Raji (cell line): ENCODE results near the gene LMF1.

Source experiments
- POLR2A ChIP-seq: IDR thresholded peaks from 2 replicates; pipeline ENCODE4 v1.6.1; 2011; ENCODE audit warnings: low read depth, low read length, control low read depth; ENCODE audit not compliant: insufficient read depth

Gene LMF1

DNA sequence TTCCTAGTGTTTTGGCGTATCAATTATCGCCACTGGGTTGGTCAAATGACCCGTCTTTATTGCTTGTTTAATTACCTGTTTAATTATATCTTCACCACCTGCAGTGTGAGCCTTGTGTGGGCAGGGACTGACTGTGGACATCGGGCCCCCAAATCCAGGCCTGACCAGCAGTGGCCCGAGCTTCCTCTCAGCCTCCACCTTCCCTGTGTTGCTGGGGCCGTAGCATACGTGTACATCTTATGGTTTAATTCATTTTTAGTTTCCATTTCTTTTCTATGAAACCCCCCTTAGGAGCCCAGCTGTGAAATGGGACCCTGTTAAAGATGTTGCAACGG is 1.2 kb upstream of the LMF1 start:
- no peak for TF ChIP-seq POLR2A

DNA sequence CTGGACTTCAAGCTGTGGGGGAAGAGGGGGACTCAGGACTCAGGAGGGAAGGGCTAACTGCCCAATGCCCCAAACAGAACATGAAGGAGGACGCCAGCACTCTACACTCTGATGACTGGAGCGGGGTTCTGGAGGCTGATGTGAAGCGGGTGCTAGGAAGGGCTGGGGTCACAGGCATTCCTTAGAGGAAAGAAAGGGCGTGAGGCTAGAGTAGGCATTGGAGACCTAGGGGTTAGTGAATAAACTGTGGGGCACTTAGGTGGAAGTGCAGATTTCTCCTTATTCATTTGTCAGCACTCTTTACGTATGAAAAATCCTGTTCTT is 760 bp upstream of the LMF1 start:
- no peak for TF ChIP-seq POLR2A

DNA sequence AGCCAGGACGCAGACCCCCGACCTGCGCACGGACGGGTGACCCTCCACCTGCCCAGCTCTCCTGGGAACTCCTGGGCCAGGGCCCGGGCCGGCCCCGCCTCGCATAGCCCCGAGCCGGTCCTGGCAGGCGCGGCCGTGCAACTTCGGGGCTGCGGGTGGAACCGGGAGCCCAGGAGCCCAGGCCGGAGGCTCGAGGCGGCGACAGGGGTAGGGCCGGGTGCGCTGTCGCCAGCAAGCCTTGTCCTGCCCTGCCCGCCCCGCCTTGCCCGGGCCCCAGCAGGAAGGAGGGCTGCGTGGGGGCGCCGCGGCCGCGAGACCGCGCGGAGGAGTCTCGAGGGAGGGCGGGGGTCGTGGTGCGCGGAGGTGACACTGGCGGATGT is 408 bp downstream of the LMF1 start:
- TF ChIP-seq POLR2A, result no peak

DNA sequence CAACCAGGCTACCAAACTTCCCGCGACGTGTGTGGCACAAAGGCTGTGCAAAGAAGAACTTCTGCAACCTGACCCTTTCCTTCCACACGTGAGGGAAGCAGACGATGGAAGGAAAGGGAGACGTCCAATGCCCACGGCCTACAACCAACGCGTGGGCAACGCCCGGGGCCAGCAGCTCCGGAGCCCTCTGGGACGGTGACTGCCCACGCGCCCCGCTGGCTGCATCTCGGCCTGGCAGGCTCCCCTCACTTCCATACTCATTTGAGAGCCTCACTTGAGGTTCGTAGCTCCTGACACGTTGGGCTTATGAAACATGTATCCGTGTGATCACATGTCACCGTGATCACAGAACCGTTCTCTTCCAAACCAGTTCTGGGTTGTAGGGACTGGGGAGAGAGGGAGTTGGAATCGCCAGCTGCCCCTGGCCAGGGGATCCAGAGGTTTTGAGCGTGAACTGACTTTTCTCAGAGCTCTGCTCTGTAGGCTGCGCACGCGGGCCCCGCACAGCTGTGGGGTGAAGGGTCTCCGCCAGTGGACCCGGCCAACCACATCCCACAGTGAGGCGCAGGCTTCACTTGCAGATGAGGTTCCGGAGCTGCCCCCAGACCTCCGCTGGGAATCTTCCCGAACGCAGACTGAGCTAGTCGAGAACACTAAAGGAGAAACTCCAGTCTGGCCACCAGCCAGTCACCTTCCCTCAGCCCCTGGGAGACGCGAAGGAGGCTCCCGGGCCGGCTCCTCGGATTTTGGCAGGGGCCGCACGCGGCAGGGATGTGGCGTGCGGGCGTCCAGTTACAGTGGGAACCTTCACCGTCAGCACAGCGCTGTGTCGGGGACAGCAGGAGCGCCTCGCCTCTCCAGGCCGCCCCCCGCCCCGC is 1.0 kb downstream of the LMF1 start:
- TF ChIP-seq POLR2A, result no peak

DNA sequence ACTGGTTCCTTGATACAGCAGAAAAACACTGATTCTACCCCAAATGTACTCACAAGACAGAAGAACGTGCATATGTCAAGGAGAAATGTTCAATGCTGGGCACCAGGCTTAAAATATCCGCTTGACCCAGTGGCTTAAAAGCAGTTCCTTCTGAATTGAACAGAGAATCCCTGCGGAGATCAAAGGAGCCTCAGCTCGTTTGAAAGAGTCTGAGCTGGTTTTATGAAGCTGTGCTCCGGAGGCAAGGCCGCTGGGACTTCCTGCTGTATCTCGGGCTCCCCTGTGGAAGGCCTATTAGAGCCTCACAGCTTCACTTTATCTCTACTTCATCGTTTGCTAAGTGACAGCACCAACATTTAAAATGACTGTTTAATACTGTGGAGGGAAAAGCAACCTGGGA is 2.2 kb downstream of the LMF1 start:
- no peak for TF ChIP-seq POLR2A

DNA sequence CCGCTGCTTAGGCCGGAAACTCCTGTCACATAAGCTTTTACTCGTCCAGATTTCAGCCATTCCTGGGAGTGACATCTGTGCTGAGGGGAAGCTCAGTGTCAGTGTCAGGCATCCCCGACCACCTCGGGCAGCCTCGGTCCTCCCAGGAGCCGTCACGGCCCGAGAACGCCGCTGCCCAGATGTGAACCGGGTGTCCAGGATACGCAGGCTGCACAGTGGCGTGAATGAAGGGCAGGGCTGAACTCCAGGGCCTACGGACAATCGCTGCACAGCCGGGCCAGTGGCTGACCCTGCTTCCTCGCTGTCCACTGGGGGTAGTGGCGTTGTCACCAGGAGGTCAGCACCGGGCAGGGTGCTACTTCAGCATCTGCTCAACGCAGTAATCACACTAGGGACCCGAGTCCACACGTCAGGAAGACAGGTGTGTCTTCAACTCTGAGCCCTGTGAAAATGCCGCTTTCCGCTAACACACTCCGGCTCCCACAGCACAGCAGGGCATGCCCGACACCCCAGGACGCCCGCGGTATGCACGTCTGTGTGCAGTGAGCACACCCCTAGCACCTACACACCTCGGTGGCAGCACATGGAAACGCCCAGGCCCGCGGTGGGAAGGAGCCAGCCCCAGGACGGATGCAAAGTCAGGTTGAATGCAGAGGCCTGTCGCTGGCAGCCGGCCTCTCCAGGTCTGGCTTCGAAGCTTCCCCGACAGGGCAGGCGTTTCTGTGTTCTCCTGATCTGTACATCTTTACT is 3.1 kb downstream of the LMF1 start:
- no peak for TF ChIP-seq POLR2A

GRCh38 chr16:967077-967541 is 3.7 kb downstream of the LMF1 start:
- no peak for TF ChIP-seq POLR2A

GRCh38 chr16:966505-966904 is 4.3 kb downstream of the LMF1 start:
- no peak for TF ChIP-seq POLR2A

DNA sequence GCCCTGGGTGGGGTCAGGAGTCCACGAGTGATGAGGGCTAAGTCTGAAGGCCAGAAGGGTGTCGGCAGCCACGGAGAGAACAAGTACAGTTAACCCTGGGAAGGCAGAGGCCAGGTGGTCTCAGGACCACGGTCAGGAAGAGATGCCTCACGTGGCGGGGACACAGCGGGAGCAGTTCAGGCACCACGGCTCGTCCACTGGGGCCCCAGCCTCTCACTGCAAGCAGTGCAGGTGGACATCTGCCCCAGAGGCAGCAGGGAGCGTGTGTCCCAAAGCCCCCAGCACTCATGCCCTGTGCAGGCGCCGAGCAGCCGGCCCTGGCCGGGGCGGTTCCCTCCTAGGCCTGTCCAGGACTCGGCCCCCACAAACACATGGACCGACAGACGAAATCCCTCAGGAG is 4.7 kb downstream of the LMF1 start:
- TF ChIP-seq POLR2A, result no peak

DNA sequence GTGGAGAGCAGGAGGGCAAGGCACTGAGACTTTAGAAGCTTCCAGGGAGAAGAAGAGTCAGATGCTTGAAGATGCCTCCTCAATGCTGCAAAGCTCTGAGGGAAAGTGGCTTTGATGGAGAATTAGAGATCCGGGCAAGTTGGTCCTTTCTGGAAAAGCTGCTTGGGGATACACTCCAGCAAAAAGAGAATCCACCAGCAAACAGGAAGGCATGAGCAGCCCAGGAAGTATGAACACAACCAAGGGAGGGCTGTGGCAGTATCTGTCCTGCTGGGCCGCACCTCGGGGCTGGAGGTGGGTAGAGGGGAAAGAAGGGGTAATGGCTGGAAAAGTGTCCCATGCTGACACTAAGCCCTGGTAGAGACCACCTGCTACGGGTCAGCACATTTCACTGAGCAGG is 5.3 kb downstream of the LMF1 start:
- no peak for TF ChIP-seq POLR2A

DNA sequence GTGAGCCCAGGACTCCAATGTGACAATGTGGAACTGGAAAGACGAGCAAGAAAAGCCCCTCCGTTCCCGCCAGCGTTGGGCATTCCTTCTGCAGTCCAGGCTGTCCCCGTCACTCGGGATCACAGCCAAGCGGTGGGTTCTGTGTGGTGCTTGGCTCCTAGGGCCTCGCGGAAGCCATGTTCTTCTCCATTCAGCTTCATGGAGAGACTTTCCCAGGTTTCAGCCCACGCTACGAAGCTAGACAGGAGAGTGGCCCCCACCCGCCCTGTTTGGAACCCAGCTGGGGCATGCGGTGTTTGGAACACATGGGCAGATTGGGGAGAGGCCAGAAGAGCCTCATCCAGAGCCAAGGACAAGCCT is 5.8 kb downstream of the LMF1 start:
- no peak for TF ChIP-seq POLR2A

DNA sequence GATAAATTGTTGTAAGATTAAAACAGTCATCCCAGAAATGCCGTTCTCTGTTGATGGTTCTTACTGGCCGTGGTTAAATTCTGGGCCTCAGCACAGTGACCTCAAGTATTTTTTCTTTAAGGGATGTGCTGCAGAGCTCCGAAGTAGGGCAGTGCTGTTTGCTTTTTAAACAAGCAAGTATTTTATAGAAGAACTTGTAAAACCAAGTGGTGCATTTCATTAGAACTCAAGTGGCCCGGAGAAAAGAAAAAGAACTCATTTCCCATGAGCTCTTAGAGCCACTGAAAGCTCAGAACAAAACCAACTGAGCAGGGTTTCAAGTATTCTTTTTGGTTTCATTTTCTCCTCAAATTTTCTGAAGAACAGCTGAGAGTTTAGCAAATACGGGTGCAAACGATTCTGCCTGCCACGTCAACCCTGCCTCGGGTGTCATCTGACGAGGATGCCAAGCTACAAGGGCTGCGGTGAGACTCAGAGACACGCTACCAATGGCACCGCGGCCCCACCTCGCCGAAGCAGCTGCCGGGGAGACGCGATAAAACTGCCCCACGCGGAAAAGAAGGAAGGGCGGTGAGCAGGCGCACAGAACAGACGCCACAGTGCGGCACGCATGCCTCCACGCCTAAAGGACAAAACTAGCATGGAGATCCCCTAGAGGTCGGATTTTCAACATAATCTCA is 6.3 kb downstream of the LMF1 start:
- no peak for TF ChIP-seq POLR2A

GRCh38 chr16:963913-964312 is 6.9 kb downstream of the LMF1 start:
- TF ChIP-seq POLR2A, result no peak

GRCh38 chr16:962901-963814 is 7.6 kb downstream of the LMF1 start:
- no peak for TF ChIP-seq POLR2A

DNA sequence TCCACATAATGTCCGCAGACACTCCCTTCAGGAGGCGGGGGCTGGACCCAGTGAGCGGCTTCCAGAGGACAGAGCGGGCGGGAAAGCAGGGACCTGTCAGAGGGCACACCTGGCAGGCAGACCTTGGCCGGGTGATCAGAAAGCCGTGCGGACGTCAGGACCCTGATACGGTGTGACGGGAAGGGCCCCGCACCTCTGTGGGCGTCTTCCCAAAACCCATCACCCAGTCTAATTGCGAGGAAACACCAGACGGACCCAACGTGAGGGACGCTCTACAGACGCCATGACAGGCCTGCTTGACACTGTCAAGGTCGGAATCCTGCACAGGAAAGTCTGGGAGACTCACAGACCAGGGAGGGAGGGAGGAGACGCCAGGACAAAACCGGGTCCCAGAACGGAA is 8.4 kb downstream of the LMF1 start:
- no peak for TF ChIP-seq POLR2A
